ENCODE data around the gene ALDH18A1. TPM values are rescaled to one million over a fixed set of nuclear protein-coding genes. Genes with fewer than 3 reads are reported as not detected.

Gene ALDH18A1
- total RNA-seq (2021): 114 and 121 TPM in 2 replicates
- long read RNA-seq, transcript ALDH18A1-201 (18 exons, 3,337 nt): minor isoform, 85 of 882 reads
- long read RNA-seq, transcript ALDH18A1-202 (18 exons, 3,359 nt): major isoform, 638 of 882 reads
- long read RNA-seq, partial matches to known transcripts: 33 of 882 reads
- long read RNA-seq, other reads (novel, unspliced or antisense): 126 of 882 reads

DNA sequence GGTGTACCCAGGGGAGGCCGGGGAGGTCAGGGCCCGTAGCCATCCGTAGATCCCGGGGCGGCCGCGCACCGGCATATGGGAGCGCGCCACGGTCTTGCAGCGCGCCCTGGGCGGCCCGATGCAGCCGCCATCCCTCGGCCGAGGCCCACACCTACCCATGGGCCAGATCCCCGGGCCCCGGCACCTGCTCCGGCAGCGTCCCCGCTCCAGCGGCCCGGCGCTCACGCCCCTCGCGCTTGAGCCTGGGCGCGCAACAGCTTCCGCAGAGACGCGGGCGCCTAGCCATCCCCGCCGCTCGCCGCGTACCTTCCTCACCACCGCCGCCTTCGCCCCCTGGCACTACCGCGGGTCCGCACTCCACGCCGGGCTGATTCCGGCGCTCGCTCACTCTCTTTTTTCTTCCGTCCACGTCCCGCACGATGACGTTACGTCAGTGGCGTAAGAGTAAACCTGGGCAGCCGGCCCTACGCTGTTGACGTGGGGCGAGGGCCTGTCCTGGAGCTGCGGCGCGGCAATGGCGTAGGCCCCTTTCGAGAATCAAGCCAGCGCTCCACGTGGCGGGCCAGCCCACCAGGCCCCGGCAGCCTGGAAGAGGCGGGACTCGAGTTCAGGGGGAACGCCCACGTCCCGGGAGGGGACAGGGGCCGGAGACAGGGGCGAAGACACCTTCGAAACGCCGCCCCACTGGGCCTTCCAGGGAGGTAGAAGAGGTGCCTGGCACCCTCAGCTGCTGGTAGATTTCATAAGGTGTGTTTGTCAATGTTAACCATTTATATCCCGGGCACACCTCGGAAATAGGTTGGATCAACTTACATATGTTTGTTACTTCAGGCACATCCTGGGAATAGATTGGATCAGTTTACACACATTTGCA, at the start of gene ALDH18A1:
Gene ALDH18A1, minus strand, starts transcription at position 421 of the 874 bp plus-strand sequence. CDS start 3,334 bp downstream, outside the sequence.
- Histone ChIP-seq H3K4me2 (ENCODE audit: insufficient read depth, insufficient read length, low read length) (peak within 1 kb of the TSS; percentile 98), H4K8ac (replicated peaks; ENCODE audit: insufficient read length, low read depth, low read length) (no peak within 1 kb of the TSS), H3K23me2 (ENCODE audit: insufficient read length, low read depth, low read length, poor library complexity, severe bottlenecking) (peaks cover 8% of the 10 kb centered on the region), H3K14ac (ENCODE audit: insufficient read depth, low read length) (peak within 1 kb of the TSS; percentile 43), H2BK20ac (ENCODE audit: low read depth, low read length, poor library complexity, severe bottlenecking) (no peak within 1 kb of the TSS), H2AK5ac (ENCODE audit: insufficient read length, low read length) (peak within 1 kb of the TSS; percentile 21), H4K5ac (ENCODE audit: insufficient read length, low read depth, low read length) (no peak within 1 kb of the TSS), H4K91ac (ENCODE audit: insufficient read length, low read depth, low read length) (no peak within 1 kb of the TSS), H2BK120ac (ENCODE audit: low read depth, low read length, poor library complexity, severe bottlenecking) (no peak within 1 kb of the TSS), H3K4ac (ENCODE audit: low read depth, low read length) (no peak within 1 kb of the TSS), H2AFZ (ENCODE audit: low read length) (peak within 1 kb of the TSS; percentile 35), H3K18ac (ENCODE audit: insufficient read length, low read depth, low read length) (peak within 1 kb of the TSS; percentile 45), H3K79me1 (ENCODE audit: insufficient read depth, low read depth, low read length, poor library complexity, severe bottlenecking) (no peaks in the 10 kb centered on the region), H3K79me2 (ENCODE audit: insufficient read depth, low read length) (peaks cover 3% of the 10 kb centered on the region; the same call in 1 of the 2 replicates), H3K27ac (ENCODE audit: insufficient read length, low read depth, low read length) (no peak within 1 kb of the TSS), H3T11ph (ENCODE audit: low read length) (no peak within 1 kb of the TSS), H3K56ac (ENCODE audit: insufficient read length, low read depth, low read length) (no peak within 1 kb of the TSS), H3K27me3 (ENCODE audit: insufficient read depth, low read length) (no peaks in the 10 kb centered on the region), H2BK12ac (ENCODE audit: insufficient read length, low read depth, low read length) (no peak within 1 kb of the TSS), H3K23ac (ENCODE audit: insufficient read length, low read depth, low read length) (peak within 1 kb of the TSS; percentile 40), H3K9ac (ENCODE audit: extremely low read depth, insufficient read length, low read length) (peak within 1 kb of the TSS; percentile 76), H2BK5ac (ENCODE audit: insufficient read length, low read length) (no peak within 1 kb of the TSS), H2BK15ac (ENCODE audit: low read depth, low read length) (no peak within 1 kb of the TSS), H3K4me1 (ENCODE audit: insufficient read depth, low read length) (no peaks in the 10 kb centered on the region; the same call in 1 of the 2 replicates), H3K9me3 (ENCODE audit: control insufficient read depth, low read depth, low read length) (no peaks in the 10 kb centered on the region), H4K20me1 (ENCODE audit: control insufficient read depth, insufficient read depth, insufficient read length) (no peaks in the 10 kb centered on the region)
- Mint-ChIP-seq H3K9me3 (peaks cover 3% of the 10 kb centered on the region in 2 experiments), H3K4me3 (peak within 1 kb of the TSS; percentile 95 to 100), H3K36me3 (ENCODE audit: insufficient read depth in 1 of 3, low read depth in 3 of 3) (peaks cover 21 to 23% (median 22%) of the 10 kb centered on the region in 3 experiments), H3K27me3 (ENCODE audit: low read depth) (no peaks in the 10 kb centered on the region; the same call in 1 of the 2 replicates), H3K27ac (peak within 1 kb of the TSS; percentile 43 to 97 (median 88); a peak in 6 of 7 replicates), H3K4me1 (peaks cover 14 to 18% of the 10 kb centered on the region in 2 experiments)
- DNase-seq: peak; percentile 90
- TF ChIP-seq, protein P1, sequence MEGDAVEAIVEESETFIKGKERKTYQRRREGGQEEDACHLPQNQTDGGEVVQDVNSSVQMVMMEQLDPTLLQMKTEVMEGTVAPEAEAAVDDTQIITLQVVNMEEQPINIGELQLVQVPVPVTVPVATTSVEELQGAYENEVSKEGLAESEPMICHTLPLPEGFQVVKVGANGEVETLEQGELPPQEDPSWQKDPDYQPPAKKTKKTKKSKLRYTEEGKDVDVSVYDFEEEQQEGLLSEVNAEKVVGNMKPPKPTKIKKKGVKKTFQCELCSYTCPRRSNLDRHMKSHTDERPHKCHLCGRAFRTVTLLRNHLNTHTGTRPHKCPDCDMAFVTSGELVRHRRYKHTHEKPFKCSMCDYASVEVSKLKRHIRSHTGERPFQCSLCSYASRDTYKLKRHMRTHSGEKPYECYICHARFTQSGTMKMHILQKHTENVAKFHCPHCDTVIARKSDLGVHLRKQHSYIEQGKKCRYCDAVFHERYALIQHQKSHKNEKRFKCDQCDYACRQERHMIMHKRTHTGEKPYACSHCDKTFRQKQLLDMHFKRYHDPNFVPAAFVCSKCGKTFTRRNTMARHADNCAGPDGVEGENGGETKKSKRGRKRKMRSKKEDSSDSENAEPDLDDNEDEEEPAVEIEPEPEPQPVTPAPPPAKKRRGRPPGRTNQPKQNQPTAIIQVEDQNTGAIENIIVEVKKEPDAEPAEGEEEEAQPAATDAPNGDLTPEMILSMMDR (conservative IDR thresholded peaks at IDR 0.05): no peak
- WGBS (ENCODE audit: extremely low coverage, insufficient read length, low lambda C conversion rate): no CpG with 5 or more reads among the region's 83 CpGs

All from H9 (cell line).